ENCODE measurements around the gene DNAJB9. TPM values are rescaled to one million over a fixed set of nuclear protein-coding genes. Genes with fewer than 3 reads are reported as not detected.
A peak's percentile ranks its signal among the peaks of the same experiment; 100 is the strongest.

Gene DNAJB9
- total RNA-seq (10 to 100 TPM; 24.3 to 28.4 TPM), polyA plus RNA-seq (10 to 100 TPM; 19.4 to 21.0 TPM)
- long read RNA-seq, donor 1, transcript DNAJB9-201 (3 exons, 2,715 nt) = major isoform, 199 of 209 reads
- long read RNA-seq, donor 1, partial matches to known transcripts = 8 of 209 reads
- long read RNA-seq, donor 1, other reads (novel, unspliced or antisense) = 2 of 209 reads
- long read RNA-seq, donor 2, transcript DNAJB9-201 (3 exons, 2,715 nt) = major isoform, 36 of 37 reads
- long read RNA-seq, donor 2, partial matches to known transcripts = 0 of 37 reads
- long read RNA-seq, donor 2, other reads (novel, unspliced or antisense) = 1 of 37 reads

DNA sequence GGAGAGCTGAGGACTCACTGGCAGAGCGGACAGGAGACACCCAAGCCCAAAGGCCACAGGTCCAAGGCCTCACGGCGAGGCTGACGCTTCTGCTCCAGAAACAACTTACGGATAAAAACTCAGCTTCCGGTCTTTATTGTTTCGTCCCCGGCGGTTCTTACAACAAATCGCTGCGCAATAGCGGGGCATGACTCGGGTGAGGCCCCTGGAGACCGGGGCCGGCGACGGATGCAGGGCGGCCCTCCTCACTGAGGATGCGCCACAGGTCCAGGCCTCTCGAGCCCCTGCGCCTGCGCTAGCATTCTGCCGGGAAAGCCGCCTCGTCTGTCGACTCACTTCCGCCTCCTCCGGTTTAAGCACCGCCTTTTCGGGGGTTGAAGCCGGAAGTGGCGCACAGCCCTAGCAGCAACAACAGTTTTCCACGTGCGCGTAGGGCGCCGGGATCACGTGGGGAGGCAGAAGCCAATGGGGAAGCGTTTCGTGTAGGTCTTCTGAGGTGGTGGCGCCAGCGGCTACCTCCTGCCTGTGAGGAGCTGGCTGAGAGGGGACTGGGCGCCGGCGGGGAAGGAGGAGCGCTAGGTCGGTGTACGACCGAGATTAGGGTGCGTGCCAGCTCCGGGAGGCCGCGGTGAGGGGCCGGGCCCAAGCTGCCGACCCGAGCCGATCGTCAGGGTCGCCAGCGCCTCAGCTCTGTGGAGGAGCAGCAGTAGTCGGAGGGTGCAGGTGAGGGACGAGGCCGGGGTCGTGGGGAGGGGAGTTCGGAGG, at the start of gene DNAJB9, which contains the start of gene THAP5:
TSS of gene DNAJB9 (plus strand) at position 494 of the 765 bp plus-strand sequence. CDS start 1,853 bp downstream, outside the sequence.
TSS of gene THAP5 (minus strand) at position 326 of the 765 bp plus-strand sequence. CDS start at position 189, 137 bp downstream.
- ATAC-seq (ENCODE audit: low FRiP score) (peak; percentile 100), DNase-seq (peak; percentile 100)
- WGBS, 2 donors = 0% methylated on average over 58 to 65 of the region's 65 CpGs
- no peaks in the 10 kb centered on the region for H3K27me3 ChIP-seq (ENCODE audit: control insufficient read depth in 1 of 2, insufficient read depth in 2 of 2, low read length in 1 of 2)
- H3K9me3 ChIP-seq (ENCODE audit: control insufficient read depth, low read length) = no peaks in the 10 kb centered on the region
- peak within 1 kb of the TSS; percentile 61 to 67 for H3K4me3 ChIP-seq (ENCODE audit: low read length in 2 of 2)
- no peaks in the 10 kb centered on the region for H3K4me1 ChIP-seq (ENCODE audit: control insufficient read depth in 1 of 2, insufficient read depth in 2 of 2, low read length in 2 of 2)
- H3K27ac ChIP-seq (ENCODE audit: low read depth in 1 of 2, low read length in 2 of 2) = peak within 1 kb of the TSS; percentile 93 to 97
- peaks cover 0 to 3% of the 10 kb centered on the region in 2 donors for H3K36me3 ChIP-seq (ENCODE audit: control insufficient read depth in 1 of 2, insufficient read depth in 2 of 2, low read length in 1 of 2)
- intact Hi-C loops (cut with DNase I) = loop anchor here (1.0 kb wide), 1 partner anchor 43 kb away; the partner anchor contains the start of gene PNPLA8 (in 2 of the 2)

DNA sequence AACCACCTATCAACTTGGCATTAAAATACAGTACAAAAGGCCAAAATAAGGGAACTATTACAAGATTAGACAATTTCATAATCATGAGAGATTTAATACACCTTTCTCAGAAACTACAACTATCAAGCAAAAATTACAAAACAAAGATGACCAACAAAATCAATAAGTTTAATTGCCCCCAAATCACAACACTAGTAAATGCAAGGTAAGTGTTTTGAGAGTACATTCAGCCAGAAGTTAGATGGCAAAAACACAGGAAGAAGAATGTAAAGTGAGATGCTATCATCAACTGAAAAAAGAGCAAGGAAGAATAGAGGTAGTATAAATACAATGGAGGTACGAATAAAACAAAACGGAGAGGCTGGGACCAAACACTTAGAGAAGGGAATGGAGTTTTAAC, 46.9 kb upstream of the DNAJB9 start:
- DNase-seq (no peak), ATAC-seq (ENCODE audit: low FRiP score) (no peak)
- peaks cover 0 to 8% of the 10 kb centered on the region in 2 donors for H3K4me1 ChIP-seq (ENCODE audit: control insufficient read depth in 1 of 2, insufficient read depth in 2 of 2, low read length in 2 of 2)
- H3K9me3 ChIP-seq (ENCODE audit: control insufficient read depth, low read length) = no peaks in the 10 kb centered on the region
- WGBS, 2 donors = 79 to 86% methylated on average over 2 of the region's 2 CpGs
- no peak overlapping the region for H3K27ac ChIP-seq (ENCODE audit: low read depth in 1 of 2, low read length in 2 of 2)
- no peak overlapping the region for H3K4me3 ChIP-seq (ENCODE audit: low read length in 2 of 2)
- no peaks in the 10 kb centered on the region for H3K36me3 ChIP-seq (ENCODE audit: control insufficient read depth in 1 of 2, insufficient read depth in 2 of 2, low read length in 1 of 2)
- intact Hi-C loops (cut with DNase I) = no loop called here
- H3K27me3 ChIP-seq (ENCODE audit: control insufficient read depth in 1 of 2, insufficient read depth in 2 of 2, low read length in 1 of 2) = no peaks in the 10 kb centered on the region

DNA sequence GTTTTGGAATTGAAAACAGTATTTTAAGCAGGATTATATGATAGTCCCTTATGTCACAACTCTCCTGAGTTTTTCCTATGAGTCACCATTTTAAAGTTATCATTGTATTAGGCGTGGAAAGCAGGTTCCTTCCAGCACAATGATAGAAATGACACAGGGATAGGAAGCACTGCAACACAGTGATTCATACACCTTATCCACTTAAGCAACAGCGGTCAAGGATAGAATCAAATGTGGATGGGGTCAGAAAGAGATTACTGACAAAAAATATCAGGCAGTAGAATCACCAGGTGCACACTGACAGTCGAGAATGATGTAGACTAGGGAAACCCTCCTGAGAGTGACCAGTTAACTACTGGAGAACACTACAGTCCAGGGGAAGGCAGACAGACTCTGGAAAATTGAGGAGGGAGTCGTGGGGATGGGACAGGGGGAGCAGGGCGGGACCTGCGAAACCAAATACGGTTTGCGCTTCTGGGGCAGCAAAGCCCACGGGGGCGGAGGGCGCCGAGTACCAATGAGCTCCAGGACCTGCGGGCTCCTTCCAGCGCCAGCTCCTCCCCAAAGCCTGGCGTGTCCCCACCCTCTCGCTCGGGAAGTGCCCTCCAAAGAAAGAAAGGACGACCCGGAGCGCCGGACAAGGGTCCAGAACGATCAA, 44.2 kb upstream of the DNAJB9 start:
- Histone ChIP-seq H3K27me3 (ENCODE audit: control insufficient read depth in 1 of 2, insufficient read depth in 2 of 2, low read length in 1 of 2) (no peaks in the 10 kb centered on the region), H3K36me3 (ENCODE audit: control insufficient read depth in 1 of 2, insufficient read depth in 2 of 2, low read length in 1 of 2) (no peaks in the 10 kb centered on the region), H3K4me3 (ENCODE audit: low read length in 2 of 2) (peak overlapping the region; percentile 53 to 82), H3K9me3 (ENCODE audit: control insufficient read depth, low read length) (no peaks in the 10 kb centered on the region), H3K4me1 (ENCODE audit: control insufficient read depth in 1 of 2, insufficient read depth in 2 of 2, low read length in 2 of 2) (peaks cover 0 to 8% of the 10 kb centered on the region in 2 donors), H3K27ac (ENCODE audit: low read depth in 1 of 2, low read length in 2 of 2) (peak overlapping the region; percentile 5 to 87)
- intact Hi-C loops (cut with DNase I) = no loop called here
- WGBS, 2 donors = 1 to 3% methylated on average over 18 to 22 of the region's 22 CpGs
- peak in 1 of 2 donors; percentile 92 for DNase-seq
- peak; percentile 92 for ATAC-seq (ENCODE audit: low FRiP score)

DNA sequence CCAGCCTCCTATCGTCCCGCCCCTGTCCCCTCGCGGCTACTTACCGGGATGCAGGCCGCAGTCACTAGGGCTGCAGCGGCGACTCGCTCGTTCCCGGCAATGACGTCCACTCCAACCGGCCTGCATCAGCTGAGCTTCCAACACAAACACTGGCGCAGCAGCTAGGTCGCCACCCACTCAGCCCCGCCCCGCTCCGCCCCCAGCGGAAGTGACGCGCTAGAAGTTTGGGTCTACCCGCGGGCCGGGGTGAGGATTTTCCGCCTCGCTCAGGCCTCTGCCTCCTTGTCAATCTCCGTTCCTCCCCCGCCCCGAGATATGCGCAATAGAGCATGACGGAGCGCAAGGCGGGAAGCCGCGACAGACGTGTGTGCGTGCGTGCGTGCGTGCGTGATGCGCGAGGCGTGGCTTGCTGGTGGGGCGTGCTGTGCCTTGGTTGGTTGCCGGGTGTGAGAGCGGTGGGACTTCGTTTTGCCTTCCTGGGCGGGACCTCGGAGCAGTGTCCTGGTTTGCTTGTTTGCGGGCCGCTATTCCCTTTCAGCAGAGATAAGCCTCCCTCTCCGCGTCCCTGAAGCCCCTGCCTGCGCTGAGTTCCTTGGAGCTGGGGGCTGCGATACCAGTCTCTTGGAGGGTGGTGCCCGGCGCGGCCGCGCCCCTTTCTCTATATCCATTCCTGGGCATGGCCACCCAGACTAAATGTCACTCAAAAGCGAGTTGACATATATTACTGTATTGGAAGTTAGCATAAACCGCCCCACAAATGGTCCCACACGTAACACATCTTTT, 43.5 kb upstream of the DNAJB9 start, which contains the start of gene PNPLA8:
TSS of gene PNPLA8 (minus strand) at position 151 of the 783 bp plus-strand sequence. CDS start 10,644 bp downstream, outside the sequence.
- peaks cover 0 to 6% of the 10 kb centered on the region in 2 donors for H3K4me1 ChIP-seq (ENCODE audit: control insufficient read depth in 1 of 2, insufficient read depth in 2 of 2, low read length in 2 of 2)
- no peaks in the 10 kb centered on the region for H3K36me3 ChIP-seq (ENCODE audit: control insufficient read depth in 1 of 2, insufficient read depth in 2 of 2, low read length in 1 of 2)
- H3K4me3 ChIP-seq (ENCODE audit: low read length in 2 of 2) = peak within 1 kb of the TSS; percentile 53 to 82
- no peaks in the 10 kb centered on the region for H3K27me3 ChIP-seq (ENCODE audit: control insufficient read depth in 1 of 2, insufficient read depth in 2 of 2, low read length in 1 of 2)
- WGBS, 2 donors = 0% methylated on average over 63 to 64 of the region's 64 CpGs
- peak within 1 kb of the TSS; percentile 38 to 87 for H3K27ac ChIP-seq (ENCODE audit: low read depth in 1 of 2, low read length in 2 of 2)
- intact Hi-C loops (cut with DNase I) = loop anchor here (1.0 kb wide), 1 partner anchor 43 kb away; the partner anchor contains the start of genes DNAJB9 (in 2 of the 2) and THAP5 (in 2 of the 2)
- peak; percentile 99 for ATAC-seq (ENCODE audit: low FRiP score)
- H3K9me3 ChIP-seq (ENCODE audit: control insufficient read depth, low read length) = no peaks in the 10 kb centered on the region
- DNase-seq = peak; percentile 100

DNA sequence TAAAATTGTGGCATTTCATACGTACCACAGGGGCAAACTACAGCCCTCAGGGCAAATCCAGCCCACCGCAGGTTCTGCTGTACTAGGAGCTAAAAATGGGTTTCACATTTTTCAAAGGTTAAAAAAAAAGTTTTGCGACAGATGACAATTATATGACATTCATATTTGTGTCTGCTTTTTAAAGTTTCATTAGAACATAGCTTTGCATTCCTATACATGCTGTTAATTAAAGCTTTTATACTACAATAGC, 43.0 kb upstream of the DNAJB9 start:
- Histone ChIP-seq H3K4me1 (ENCODE audit: control insufficient read depth in 1 of 2, insufficient read depth in 2 of 2, low read length in 2 of 2) (peaks cover 0 to 6% of the 10 kb centered on the region in 2 donors), H3K9me3 (ENCODE audit: control insufficient read depth, low read length) (no peaks in the 10 kb centered on the region), H3K36me3 (ENCODE audit: control insufficient read depth in 1 of 2, insufficient read depth in 2 of 2, low read length in 1 of 2) (no peaks in the 10 kb centered on the region), H3K27me3 (ENCODE audit: control insufficient read depth in 1 of 2, insufficient read depth in 2 of 2, low read length in 1 of 2) (no peaks in the 10 kb centered on the region), H3K4me3 (ENCODE audit: low read length in 2 of 2) (peak overlapping the region; percentile 38 to 50), H3K27ac (ENCODE audit: low read depth in 1 of 2, low read length in 2 of 2) (peak overlapping the region; percentile 38 to 79)
- intact Hi-C loops (cut with DNase I) = loop anchor here (1.0 kb wide), 1 partner anchor 43 kb away; the partner anchor contains the start of genes DNAJB9 (in 2 of the 2) and THAP5 (in 2 of the 2)
- 1 to 6% methylated on average over 3 of the region's 3 CpGs for WGBS, 2 donors
- no peak for DNase-seq
- no peak for ATAC-seq (ENCODE audit: low FRiP score)

DNA sequence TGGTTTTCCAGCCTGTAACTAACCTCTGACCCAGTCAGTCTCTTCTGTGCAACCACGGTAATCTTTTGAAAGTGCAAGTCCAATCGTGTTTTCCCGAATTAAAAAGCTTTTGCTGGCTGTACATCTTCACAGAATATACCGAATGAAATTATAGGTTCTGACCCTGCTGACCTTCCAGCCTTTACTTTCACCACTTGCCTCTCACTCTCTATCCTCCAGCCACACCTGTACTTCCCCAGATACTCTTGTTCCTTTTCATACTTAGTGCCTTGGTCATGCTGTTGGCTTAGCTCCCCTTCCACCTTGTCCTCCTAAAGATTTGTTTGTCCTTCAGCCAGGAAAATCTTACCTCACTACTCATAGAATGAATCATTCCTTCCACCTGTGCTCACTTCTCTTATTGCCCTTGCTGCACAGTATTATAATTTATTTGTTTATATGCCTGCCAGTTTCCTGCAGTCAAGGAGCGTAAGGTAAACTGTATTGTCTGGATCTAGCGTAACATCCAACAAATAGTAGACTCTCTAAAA, 41.4 kb upstream of the DNAJB9 start:
- no peaks in the 10 kb centered on the region for H3K9me3 ChIP-seq (ENCODE audit: control insufficient read depth, low read length)
- no peaks in the 10 kb centered on the region for H3K27me3 ChIP-seq (ENCODE audit: control insufficient read depth in 1 of 2, insufficient read depth in 2 of 2, low read length in 1 of 2)
- 95 to 96% methylated on average over 6 of the region's 6 CpGs for WGBS, 2 donors
- no peak overlapping the region for H3K4me3 ChIP-seq (ENCODE audit: low read length in 2 of 2)
- intact Hi-C loops (cut with DNase I) = no loop called here
- ATAC-seq (ENCODE audit: low FRiP score) (no peak), DNase-seq (no peak)
- H3K36me3 ChIP-seq (ENCODE audit: control insufficient read depth in 1 of 2, insufficient read depth in 2 of 2, low read length in 1 of 2) = no peaks in the 10 kb centered on the region
- no peak overlapping the region for H3K27ac ChIP-seq (ENCODE audit: low read depth in 1 of 2, low read length in 2 of 2)
- peaks cover 0 to 3% of the 10 kb centered on the region in 2 donors for H3K4me1 ChIP-seq (ENCODE audit: control insufficient read depth in 1 of 2, insufficient read depth in 2 of 2, low read length in 2 of 2)

DNA sequence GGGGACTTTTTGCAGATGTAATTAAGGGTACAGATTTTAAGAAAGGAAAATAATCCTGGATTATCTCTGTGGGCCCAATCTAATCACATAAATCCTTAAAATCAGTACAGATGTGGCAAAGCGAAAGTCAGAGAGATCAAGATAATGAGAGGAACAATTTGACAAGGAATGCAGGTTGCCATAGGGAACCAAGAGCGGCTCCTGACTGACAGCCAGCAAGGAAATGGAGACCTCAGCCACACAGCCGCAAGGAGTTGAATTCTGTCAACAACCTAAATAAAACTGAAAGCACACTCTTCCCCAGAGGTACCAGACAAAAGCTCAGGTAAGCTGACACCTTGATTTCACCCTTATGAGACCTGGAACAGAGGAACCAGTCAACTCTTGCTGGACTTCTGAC, 40.3 kb upstream of the DNAJB9 start:
- Histone ChIP-seq H3K27ac (ENCODE audit: low read depth in 1 of 2, low read length in 2 of 2) (no peak overlapping the region), H3K4me3 (ENCODE audit: low read length in 2 of 2) (no peak overlapping the region), H3K4me1 (ENCODE audit: control insufficient read depth in 1 of 2, insufficient read depth in 2 of 2, low read length in 2 of 2) (peaks cover 0 to 3% of the 10 kb centered on the region in 2 donors), H3K9me3 (ENCODE audit: control insufficient read depth, low read length) (no peaks in the 10 kb centered on the region), H3K36me3 (ENCODE audit: control insufficient read depth in 1 of 2, insufficient read depth in 2 of 2, low read length in 1 of 2) (no peaks in the 10 kb centered on the region), H3K27me3 (ENCODE audit: control insufficient read depth in 1 of 2, insufficient read depth in 2 of 2, low read length in 1 of 2) (no peaks in the 10 kb centered on the region)
- DNase-seq = no peak
- intact Hi-C loops (cut with DNase I) = no loop called here
- WGBS, 2 donors = 69 to 75% methylated on average over 3 of the region's 3 CpGs
- no peak for ATAC-seq (ENCODE audit: low FRiP score)

DNA sequence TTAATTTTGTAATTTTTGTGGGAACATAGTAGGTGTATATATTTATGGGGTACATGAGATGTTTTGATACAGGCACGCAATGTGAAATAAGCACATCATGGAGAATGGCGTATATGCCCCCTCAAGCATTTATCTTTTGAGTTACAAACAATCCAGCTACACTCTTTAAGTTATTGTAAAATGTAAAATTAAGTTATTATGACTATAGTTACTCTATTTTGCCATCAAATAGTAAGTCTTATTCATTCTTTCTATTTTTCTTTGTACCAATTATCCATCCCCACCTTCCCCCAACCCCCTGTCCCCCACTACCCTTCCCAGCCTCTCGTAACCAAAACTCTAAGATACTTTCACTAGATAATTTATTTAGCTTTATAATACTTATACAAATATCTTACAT, 36.0 kb upstream of the DNAJB9 start:
- 92 to 95% methylated on average over 3 of the region's 3 CpGs for WGBS, 2 donors
- no peak for ATAC-seq (ENCODE audit: low FRiP score)

More for the DNA sequence above, 36.0 kb upstream of the DNAJB9 start:
- no peaks in the 10 kb centered on the region for H3K9me3 ChIP-seq (ENCODE audit: control insufficient read depth, low read length)
- H3K27ac ChIP-seq (ENCODE audit: low read depth in 1 of 2, low read length in 2 of 2) = no peak overlapping the region
- H3K4me1 ChIP-seq (ENCODE audit: control insufficient read depth in 1 of 2, insufficient read depth in 2 of 2, low read length in 2 of 2) = no peaks in the 10 kb centered on the region
- no peak overlapping the region for H3K4me3 ChIP-seq (ENCODE audit: low read length in 2 of 2)
- no peak for DNase-seq
- no peaks in the 10 kb centered on the region for H3K27me3 ChIP-seq (ENCODE audit: control insufficient read depth in 1 of 2, insufficient read depth in 2 of 2, low read length in 1 of 2)
- H3K36me3 ChIP-seq (ENCODE audit: control insufficient read depth in 1 of 2, insufficient read depth in 2 of 2, low read length in 1 of 2) = no peaks in the 10 kb centered on the region
- intact Hi-C loops (cut with DNase I) = no loop called here
